ENCODE measurements around the gene NEURL1B. TPM values are rescaled to one million over a fixed set of nuclear protein-coding genes. Genes with fewer than 3 reads are reported as not detected.

Gene NEURL1B
- total RNA-seq, 1 experiment from 2014 or later, result 15.4 TPM

DNA sequence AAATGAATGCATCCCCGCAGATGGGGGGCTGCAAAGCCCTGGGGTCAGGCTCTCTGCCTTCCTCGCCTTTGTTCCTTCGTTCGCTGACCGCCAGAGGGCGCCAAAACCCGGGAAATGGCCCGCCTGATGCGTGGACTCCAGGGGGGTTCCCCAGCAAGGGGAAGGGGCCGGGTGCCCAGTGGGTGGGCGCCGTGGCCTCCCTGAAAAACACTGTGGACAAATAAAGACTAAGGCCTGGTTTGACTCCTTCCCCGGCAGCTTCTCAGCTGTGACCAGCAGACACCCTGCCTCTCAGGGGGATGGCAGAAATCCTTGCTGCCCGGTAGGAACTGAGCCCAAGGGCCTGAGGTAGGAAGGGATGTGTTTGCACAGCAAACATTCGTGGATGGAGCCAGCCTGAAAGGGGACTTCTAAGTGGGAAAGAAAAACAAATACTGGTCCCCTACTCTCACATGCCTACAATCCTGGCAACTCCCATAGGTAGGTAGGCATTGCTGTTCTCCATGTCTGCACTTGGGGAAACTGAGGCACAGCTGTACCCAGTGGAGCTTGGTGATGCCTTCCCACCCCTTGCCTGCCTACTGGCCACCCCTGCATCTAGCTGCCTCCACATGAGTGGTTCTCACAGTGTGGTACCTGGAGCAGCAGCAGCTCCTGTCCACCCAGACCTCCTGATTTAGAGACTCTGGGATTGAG is 72.2 kb downstream of the NEURL1B start:
- Histone ChIP-seq H3K27ac (no peak overlapping the region), H3K9me3 (replicated peaks) (no peaks in the 10 kb centered on the region), H3K4me3 (no peak overlapping the region), H3K4me1 (replicated peaks) (peaks cover 32% of the 10 kb centered on the region), H3K36me3 (no peaks in the 10 kb centered on the region), H3K27me3 (replicated peaks) (no peaks in the 10 kb centered on the region; the same call in 1 of the 2 replicates)
- DNase-seq (ENCODE audit: low read depth in 1 of 2, low spot score in 2 of 2), result peak; percentile 76 to 81

DNA sequence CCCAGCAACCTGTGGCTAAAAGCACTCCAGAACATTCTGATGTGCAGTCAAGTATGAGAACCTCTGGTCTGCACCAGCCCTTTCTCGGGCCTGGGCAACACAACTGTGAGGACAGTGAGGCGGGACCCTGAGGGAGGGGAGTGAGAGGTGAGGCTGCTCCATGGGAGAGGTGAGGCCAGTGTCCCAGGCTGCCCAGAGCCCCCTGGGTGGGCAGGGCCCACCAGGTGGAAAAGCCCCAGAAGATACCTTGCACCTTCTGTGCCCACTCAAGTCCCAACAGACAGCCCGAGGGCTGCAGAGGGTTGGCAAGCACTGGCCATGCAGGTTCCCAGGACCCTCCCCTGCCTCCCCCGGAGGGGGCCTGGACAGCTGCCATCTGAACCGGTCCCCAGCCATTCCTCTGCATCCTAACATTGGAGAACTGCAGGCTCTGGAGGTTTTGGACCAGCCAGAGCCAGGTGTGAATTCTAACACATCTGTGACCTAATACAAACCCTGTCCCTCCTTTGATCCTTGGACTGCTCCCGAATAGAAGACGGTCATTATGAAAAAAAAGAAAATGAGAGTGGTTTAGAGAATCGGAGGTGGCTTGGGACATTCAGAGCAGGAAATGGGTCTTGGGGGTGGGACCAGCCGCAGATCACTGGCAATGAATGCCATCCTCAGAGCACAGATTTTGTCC is 72.9 kb downstream of the NEURL1B start:
- Histone ChIP-seq H3K27me3 (replicated peaks) (no peaks in the 10 kb centered on the region; the same call in 1 of the 2 replicates), H3K4me1 (replicated peaks) (peaks cover 32% of the 10 kb centered on the region), H3K27ac (no peak overlapping the region), H3K4me3 (no peak overlapping the region), H3K9me3 (replicated peaks) (no peaks in the 10 kb centered on the region), H3K36me3 (no peaks in the 10 kb centered on the region)
- DNase-seq (ENCODE audit: low read depth in 1 of 2, low spot score in 2 of 2), result no peak

DNA sequence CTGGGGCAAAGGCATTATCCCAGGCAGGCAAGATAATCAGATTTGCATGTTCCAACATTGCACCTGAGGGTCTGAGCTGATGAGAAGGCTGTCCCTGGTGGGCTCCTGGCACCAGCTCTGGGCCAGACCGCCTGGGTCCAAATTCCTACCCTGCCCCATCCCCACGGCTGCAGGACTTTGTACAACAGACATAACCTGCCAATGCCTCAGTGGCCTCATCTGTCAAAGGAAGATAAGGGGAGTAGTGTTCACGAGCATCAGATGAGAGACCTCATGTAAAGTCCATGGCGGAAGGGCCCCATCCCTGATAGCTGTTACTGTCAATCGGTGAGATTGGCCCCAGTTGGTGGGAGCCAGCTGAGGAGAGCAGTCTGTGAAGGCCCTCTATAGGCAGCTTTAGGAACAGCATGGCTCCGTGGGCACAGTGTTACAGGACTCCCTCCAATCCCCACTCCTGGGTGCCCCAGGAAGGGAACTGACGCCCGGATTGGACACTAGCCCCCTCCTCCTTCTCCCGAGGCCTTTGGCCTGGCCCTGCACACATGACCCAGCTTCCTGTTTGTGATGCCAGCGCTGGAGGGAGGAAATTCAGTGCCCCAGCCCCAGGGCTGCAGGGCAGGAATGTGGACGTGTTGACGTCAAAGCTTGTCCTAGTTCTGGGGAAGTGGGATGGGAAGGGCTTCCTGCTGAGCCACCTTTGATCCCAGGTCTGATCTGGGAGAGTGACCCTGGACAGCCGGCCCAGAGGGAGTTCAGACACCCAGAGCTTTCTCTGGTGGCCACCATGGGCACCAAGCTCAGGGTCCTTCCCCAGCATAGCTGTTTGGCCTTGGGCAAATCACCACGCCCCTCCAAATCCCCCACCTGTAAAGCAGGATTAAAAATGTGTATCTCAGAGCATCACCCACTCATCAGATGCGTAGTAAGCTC is 73.7 kb downstream of the NEURL1B start:
- no peak overlapping the region for H3K4me3 ChIP-seq
- H3K4me1 ChIP-seq (replicated peaks), result peaks cover 32% of the 10 kb centered on the region
- no peaks in the 10 kb centered on the region for H3K9me3 ChIP-seq (replicated peaks)
- peak; percentile 74 to 88 for DNase-seq (ENCODE audit: low read depth in 1 of 2, low spot score in 2 of 2)
- no peak overlapping the region for H3K27ac ChIP-seq
- no peaks in the 10 kb centered on the region for H3K36me3 ChIP-seq
- no peaks in the 10 kb centered on the region; the same call in 1 of the 2 replicates for H3K27me3 ChIP-seq (replicated peaks)

DNA sequence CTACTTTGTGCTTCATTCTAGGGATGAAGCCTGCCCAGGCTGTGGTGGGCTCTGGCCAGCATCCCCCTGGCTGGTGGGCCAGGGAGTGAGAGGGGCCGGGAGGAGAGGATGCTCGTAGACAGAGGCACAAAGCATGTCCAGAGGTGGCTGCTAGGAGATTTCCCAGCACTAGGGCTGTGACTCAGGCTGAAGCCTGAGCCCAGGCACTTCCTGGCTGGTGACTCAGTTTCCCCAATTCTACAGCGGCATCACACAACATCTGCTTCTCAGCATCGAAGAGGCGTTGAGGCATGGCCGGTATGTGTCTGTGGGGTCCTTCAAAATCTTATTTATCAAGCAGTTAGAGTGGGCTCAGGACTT is 74.3 kb downstream of the NEURL1B start:
- Histone ChIP-seq H3K27ac (no peak overlapping the region), H3K4me3 (no peak overlapping the region), H3K9me3 (replicated peaks) (no peaks in the 10 kb centered on the region), H3K4me1 (replicated peaks) (peaks cover 32% of the 10 kb centered on the region), H3K36me3 (no peaks in the 10 kb centered on the region), H3K27me3 (replicated peaks) (no peaks in the 10 kb centered on the region)
- DNase-seq (ENCODE audit: low read depth in 1 of 2, low spot score in 2 of 2), result no peak

DNA sequence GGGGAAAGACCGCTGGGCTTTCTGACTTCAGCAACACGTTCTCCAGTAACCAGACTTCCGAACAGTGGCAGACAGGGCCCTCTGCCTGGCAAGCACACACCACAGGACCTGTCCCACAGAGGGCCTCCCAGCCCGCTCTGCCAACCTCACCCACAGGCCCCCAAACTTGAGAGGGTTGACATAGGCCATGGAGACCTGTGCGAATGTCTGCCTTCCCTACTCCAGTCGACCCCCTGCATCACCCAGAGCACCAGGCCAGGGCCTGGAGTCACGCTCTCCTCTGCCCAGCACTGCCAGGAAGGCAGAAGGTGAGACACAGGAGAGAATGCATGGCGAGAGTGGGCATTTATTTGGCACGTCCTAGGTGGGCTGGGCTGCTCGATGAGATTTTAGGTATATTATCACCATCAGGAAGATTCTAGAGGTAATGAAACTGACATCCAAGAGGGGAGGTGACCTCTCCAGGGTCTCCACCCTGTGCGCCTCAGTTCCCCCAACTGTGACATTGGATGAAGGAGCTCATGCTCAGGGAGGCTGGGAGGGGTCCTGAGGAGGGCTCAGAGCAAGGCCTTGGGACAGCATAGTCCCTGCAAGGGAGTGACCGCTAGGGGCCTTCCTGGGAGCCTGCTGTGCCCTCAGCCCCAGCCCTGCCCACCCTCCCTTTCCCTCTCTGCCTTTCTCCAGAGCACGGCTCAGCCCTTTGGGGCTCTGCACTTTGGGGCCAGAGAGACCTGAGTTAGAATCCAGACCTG is 75.0 kb downstream of the NEURL1B start:
- no peaks in the 10 kb centered on the region for H3K27me3 ChIP-seq (replicated peaks)
- no peaks in the 10 kb centered on the region for H3K9me3 ChIP-seq (replicated peaks)
- H3K36me3 ChIP-seq, result no peaks in the 10 kb centered on the region
- DNase-seq (ENCODE audit: low read depth in 1 of 2, low spot score in 2 of 2), result no peak
- no peak overlapping the region for H3K27ac ChIP-seq
- peaks cover 32% of the 10 kb centered on the region for H3K4me1 ChIP-seq (replicated peaks)
- no peak overlapping the region for H3K4me3 ChIP-seq

DNA sequence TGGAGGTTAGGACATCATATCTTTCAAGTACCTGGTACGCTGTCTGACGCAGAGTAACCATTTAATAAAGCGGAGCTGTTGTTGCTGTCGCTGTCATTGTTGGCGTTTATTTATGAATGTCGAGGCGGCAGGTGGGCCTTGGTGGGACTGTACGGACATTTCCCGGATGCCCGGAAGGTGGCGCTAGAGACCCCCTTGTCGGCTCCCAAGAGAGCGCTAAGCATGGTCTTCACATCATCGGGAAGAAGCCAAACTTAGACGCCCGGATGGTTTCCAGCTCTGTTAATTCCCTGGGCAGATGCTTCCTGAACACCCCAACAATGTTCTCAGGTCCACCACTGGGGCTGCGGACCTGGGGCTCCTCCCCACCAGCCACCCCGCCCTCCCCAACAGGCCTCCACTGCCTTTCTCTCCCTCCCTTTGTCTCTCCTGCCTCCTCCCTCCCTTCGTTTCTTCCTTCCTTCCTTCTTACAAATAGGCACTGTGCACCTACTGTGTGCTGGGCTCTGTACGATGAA is 75.8 kb downstream of the NEURL1B start:
- 0 out of 2 replicates have a peak overlapping the region, but pooled peaks have one; percentile 16 for H3K27ac ChIP-seq
- H3K4me3 ChIP-seq, result no peak overlapping the region
- H3K9me3 ChIP-seq (replicated peaks), result no peaks in the 10 kb centered on the region
- DNase-seq (ENCODE audit: low read depth in 1 of 2, low spot score in 2 of 2), result peak; percentile 82 to 91
- no peaks in the 10 kb centered on the region for H3K36me3 ChIP-seq
- peaks cover 32% of the 10 kb centered on the region for H3K4me1 ChIP-seq (replicated peaks)
- no peaks in the 10 kb centered on the region for H3K27me3 ChIP-seq (replicated peaks)

DNA sequence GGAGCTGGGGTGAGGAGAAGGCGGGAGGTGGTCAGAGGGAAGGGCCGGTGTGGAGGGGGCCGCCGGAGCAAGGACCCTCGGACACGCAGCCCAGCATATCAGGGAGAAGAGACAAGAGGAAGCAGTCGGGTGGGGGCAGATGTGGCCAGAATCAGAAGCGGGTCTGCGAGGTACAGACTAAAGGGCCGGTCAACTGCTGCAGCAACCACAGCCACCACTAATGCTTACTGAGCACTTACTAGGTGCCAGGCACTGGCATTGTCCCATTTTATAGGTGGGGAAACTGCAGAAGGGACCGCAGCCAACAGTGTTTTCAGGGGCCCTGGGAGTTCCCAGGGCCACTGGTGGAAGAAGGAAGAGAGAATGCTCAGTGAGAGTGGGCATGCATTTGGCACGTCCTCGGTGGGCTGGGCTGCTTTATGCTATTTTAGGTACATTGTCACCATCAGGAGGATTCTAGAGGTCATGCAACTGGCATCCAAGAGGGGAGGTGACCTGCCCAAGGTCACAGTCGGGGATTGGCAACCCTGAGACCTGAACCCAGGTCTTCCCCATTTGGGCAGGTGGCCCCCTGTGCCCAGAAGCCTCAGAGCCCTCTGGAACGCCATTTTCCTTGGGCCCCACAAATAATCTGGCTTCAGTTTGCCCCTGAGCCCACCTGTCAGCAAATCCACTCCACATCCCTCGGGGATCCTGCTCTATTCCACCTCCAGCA is 76.6 kb downstream of the NEURL1B start:
- no peaks in the 10 kb centered on the region for H3K9me3 ChIP-seq (replicated peaks)
- H3K27ac ChIP-seq, result no peak overlapping the region
- no peaks in the 10 kb centered on the region for H3K27me3 ChIP-seq (replicated peaks)
- no peaks in the 10 kb centered on the region for H3K36me3 ChIP-seq
- no peak for DNase-seq (ENCODE audit: low read depth in 1 of 2, low spot score in 2 of 2)
- no peak overlapping the region for H3K4me3 ChIP-seq
- peaks cover 32% of the 10 kb centered on the region for H3K4me1 ChIP-seq (replicated peaks)

DNA sequence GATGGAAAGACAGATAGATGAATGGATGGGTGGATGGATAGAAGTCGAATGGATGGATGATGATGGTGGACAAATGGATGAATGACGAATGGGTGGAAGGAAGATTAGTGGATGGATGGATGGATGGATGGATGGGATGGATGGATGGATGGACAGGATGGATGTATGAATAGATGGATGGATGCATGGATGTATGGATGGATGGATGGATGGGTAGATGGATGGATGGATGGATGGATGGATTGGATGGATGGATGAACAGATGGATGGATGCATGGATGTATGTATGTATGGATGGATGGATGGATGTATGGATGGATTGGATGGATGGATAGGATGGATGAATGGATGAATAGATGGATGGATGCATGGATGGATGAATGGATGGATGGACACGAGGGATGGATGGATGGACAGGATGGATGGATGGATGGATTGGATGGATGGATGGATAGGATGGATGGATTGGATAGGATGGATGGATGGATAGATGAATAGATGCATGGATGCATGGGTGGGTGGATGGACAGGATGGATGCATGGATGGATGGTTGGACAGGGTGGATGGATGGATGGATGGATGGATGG is 77.6 kb downstream of the NEURL1B start:
- Histone ChIP-seq H3K4me3 (no peak overlapping the region), H3K36me3 (no peaks in the 10 kb centered on the region), H3K9me3 (replicated peaks) (no peaks in the 10 kb centered on the region), H3K27me3 (replicated peaks) (no peaks in the 10 kb centered on the region), H3K4me1 (replicated peaks) (peaks cover 23% of the 10 kb centered on the region), H3K27ac (no peak overlapping the region)
- no peak for DNase-seq (ENCODE audit: low read depth in 1 of 2, low spot score in 2 of 2)

DNA sequence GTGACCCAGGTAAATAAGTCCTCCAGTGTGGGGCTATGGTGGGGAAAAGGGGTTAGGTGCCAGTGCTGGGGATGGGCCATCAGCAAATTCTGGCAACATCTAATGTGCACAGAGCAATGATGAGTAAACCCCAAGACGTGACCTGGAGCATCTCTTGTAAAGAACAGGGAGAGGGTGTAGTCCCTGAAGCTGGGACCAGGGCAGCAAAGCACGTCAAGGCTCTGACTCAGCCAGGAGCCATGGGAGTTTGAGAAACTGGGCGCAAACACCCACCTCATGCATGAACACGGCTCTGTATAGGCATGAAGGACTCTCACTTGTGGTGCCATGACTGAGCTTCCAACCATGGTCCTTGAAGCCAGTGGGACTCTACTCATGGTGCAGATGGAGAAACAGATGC is 78.1 kb downstream of the NEURL1B start:
- H3K36me3 ChIP-seq, result no peaks in the 10 kb centered on the region
- no peaks in the 10 kb centered on the region for H3K9me3 ChIP-seq (replicated peaks)
- no peak overlapping the region for H3K4me3 ChIP-seq
- H3K27ac ChIP-seq, result no peak overlapping the region
- DNase-seq (ENCODE audit: low read depth in 1 of 2, low spot score in 2 of 2), result no peak
- no peaks in the 10 kb centered on the region for H3K27me3 ChIP-seq (replicated peaks)
- peaks cover 21% of the 10 kb centered on the region for H3K4me1 ChIP-seq (replicated peaks)

DNA sequence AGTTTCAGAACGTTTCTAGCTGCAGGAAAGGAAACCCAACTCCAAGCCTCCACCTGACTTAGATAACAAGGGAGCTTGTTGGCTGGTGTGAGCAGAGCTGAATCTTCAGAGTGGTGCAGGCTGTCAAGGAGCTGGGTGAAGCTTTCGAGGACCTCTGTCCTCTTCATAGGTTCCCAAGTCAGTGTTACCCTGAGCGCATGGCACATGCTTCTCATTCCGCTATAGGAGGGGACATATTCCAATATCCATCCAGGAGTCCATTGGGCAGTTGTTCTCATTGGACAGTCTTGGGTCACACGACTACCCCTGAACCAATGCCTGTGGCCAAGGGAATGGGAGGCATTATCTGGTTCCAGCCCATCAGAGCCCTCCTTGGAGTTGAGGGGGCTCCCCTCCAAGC is 79.6 kb downstream of the NEURL1B start:
- no peaks in the 10 kb centered on the region for H3K36me3 ChIP-seq
- peaks cover 10% of the 10 kb centered on the region for H3K4me1 ChIP-seq (replicated peaks)
- no peak for DNase-seq (ENCODE audit: low read depth in 1 of 2, low spot score in 2 of 2)
- H3K4me3 ChIP-seq, result no peak overlapping the region
- no peak overlapping the region for H3K27ac ChIP-seq
- H3K27me3 ChIP-seq (replicated peaks), result no peaks in the 10 kb centered on the region
- no peaks in the 10 kb centered on the region for H3K9me3 ChIP-seq (replicated peaks)

DNA sequence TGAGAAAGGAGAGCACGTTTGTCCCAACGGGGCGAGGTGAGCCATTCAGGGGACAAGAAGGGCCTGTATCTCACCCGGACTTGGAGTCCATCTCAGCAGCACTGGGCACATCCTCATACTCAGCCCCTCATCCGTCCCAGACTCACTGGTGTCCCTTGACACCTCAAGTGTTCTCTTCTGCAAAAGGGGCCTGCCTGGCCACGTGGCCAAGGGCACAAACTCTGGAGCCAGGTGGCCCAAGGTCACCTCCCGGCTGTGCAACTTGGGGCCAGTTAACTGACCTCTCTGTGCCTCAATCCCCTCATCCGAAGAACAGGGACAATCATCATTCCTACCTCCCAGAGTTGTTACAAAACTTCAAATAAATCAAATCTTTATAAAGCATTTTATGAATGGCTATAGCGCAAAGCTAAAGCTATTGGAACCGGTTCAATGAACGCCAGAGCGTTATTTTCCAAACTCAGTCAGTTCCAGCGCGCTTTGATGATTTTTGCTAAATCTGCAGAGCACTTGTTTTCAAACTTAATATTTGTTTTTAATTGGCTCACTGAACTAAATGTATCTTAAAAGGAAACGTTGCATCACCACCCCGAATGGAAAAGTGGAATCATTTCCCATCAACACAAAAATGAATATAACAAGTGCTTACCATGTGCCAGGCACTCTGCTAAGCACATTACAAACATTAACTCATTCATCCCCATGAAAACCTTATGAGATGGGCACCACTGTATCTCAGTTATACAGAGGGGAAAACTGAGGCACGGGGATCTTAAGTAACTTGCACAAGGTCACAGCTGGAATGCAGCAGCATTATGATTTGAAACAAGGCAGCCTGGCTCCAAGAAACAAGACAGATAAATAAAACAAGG is 80.6 kb downstream of the NEURL1B start:
- no peaks in the 10 kb centered on the region for H3K36me3 ChIP-seq
- no peaks in the 10 kb centered on the region for H3K27me3 ChIP-seq (replicated peaks)
- no peak overlapping the region for H3K27ac ChIP-seq
- no peak overlapping the region for H3K4me3 ChIP-seq
- DNase-seq (ENCODE audit: low read depth in 1 of 2, low spot score in 2 of 2), result no peak
- peaks cover 7% of the 10 kb centered on the region for H3K4me1 ChIP-seq (replicated peaks)
- H3K9me3 ChIP-seq (replicated peaks), result no peaks in the 10 kb centered on the region
